Measurements from ENCODE around the gene CCDC146.
"Not testable (repeated sequence)": the region's sequence is repeated elsewhere in the genome, so short reads cannot be mapped to it uniquely, and the experiment has no call there.

GRCh38 chr7:77174418-77174817 is 52.0 kb downstream of the CCDC146 start:
- TF ChIP-seq CTCF (conservative IDR thresholded peaks at IDR 0.05 in 1 of 2, IDR thresholded peaks at IDR 0.05 in 1 of 2; ENCODE audit: extremely low read depth in 1 of 2, insufficient read depth in 1 of 2, low read depth in 1 of 2, low read length in 2 of 2); EZH2 (IDR thresholded peaks at IDR 0.05; ENCODE audit: borderline replicate concordance, low read length): not testable (repeated sequence)
